HG03025 (cell line): ENCODE data around the gene TMEM203.

Experiments
- ATAC-seq: cut with Tn5 transposase; IDR thresholded peaks from one replicate; pipeline ENCODE4 v1.9.1; 2021; ENCODE audit warnings: mild to moderate bottlenecking, moderate library complexity; ENCODE audit not compliant: unreplicated experiment, low FRiP score

TMEM203 gene

DNA sequence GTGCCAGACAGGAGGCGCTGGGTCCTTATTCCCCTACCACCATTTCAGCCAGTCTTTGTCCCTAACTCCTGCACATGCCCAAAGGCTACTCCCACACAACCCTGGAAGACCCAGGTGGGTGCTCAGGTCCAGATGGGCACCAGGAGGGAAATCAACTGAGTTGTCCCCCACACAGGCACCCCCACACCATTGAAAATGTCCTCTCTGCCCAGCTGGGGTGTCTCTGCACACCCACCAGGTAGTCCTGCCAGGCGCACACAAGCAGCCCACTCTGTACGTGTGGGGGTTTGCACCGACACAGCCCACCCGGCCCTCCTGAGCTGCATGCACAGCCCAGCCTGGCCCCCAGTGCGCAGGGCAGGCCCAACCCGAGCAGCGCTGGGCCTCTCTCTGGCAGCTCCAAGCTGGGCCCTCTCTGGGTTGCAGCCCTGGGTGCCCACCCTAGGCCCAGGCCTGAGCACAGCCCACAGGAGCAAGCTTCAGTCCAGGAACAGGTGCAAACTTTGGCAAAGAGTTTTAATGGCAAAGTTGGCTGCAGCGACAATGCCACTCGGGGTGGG, 14.4 kb upstream of the TMEM203 start:
- no peak for ATAC-seq

DNA sequence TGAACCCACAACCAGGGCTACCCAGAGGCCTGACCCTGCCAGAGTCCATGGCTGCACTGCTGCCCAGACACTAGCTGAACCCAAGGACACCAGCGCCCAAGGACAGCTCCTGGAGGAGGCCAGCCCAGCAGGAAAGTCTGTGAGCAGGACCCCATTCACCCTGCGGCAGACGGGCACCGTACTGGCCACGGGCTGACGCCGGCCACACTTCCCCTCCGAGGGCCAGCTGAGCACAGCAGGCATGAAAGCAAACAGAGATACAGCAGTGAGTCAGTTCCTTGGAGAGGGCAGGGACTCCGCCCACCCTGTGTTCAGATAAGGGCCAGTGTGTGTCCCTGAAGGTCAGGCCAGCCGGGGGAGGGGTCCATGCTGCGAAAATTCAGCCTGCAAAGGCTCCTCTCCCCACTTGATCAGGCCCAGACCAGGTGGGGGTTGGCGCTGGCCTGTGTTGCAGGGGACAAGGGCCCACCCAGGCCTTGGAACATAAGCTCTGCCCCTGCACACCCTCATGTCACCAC, 13.4 kb upstream of the TMEM203 start:
- no peak for ATAC-seq

DNA sequence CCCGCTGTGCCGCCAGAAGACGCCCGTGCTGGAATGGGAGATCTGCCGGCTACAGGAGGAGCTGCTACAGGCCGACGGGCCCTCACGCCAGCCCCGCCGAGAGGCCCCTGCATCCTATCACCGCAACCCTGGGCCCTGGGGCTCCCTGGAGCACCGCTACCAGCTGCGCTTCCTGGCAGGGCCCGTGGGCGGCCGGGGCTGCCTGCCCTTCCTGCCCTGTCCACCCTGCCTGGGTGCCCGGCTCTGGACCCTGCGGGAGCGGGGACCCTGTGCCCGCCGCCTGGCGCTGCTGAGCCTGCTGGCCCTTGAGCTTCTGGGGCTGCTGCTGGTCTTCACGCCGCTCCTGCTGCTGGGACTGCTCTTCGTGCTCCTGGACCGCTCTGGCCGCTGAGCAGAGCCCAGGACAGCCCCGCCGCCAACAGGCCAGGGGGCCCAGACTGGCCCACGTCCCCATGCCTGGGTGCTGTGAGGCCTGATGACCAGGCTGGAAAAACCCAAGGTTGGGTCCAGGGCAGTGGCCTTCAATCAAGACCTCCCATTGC, 12.8 kb upstream of the TMEM203 start:
- no peak for ATAC-seq

DNA sequence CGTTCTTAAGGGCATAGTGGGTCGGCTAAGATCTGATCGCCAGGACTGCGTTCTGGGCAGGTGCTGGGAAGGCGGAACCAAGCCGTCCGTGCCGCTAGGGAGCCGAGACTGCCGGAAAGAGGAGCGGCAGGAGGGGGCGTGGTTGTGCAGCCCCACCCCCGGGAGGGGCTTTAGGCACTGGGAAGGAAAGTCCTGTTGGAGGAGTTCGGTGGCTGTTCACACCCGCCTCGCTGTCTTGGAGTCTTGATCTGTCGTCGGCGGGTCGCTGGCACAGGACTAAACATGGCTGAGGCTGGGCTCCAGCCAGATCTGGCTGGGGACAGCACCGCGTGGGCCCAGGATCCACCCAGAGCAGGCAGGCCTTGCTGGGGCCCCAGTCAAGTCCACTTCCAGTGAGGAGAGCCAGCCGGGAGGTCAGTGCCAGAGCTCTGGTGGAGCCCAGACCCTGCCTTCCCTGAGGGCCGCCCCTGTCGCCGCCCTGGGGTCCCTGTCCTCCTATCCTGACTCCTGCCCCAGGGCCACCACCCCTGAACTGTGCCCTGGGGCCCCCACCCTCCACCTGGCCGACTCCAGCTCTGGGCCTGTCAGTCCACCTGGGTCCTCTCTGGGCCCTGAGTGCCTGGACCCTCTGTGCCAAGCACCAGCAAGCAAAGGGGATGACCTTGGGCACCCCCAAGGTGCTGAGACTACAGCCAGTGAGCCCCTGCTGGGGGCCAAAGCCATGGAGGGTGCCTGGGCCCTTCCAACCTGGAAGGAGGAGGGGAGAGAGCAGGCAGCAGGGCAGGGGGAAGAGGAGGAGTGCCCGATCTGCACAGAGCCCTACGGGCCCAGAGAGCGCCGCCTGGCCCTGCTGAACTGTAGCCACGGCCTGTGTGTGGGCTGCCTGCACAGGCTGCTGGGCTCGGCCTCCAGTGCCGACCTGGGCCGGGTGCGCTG, 12.1 kb upstream of the TMEM203 start:
- ATAC-seq: no peak

- no peak for ATAC-seq
Measured at GRCh38 chr9:137216188-137216965, 10.9 kb upstream of the TMEM203 start.

- no peak for ATAC-seq
Measured at GRCh38 chr9:137215196-137215986, 9.9 kb upstream of the TMEM203 start.

- no peak for ATAC-seq
Measured at GRCh38 chr9:137214620-137215019, 9.2 kb upstream of the TMEM203 start.

DNA sequence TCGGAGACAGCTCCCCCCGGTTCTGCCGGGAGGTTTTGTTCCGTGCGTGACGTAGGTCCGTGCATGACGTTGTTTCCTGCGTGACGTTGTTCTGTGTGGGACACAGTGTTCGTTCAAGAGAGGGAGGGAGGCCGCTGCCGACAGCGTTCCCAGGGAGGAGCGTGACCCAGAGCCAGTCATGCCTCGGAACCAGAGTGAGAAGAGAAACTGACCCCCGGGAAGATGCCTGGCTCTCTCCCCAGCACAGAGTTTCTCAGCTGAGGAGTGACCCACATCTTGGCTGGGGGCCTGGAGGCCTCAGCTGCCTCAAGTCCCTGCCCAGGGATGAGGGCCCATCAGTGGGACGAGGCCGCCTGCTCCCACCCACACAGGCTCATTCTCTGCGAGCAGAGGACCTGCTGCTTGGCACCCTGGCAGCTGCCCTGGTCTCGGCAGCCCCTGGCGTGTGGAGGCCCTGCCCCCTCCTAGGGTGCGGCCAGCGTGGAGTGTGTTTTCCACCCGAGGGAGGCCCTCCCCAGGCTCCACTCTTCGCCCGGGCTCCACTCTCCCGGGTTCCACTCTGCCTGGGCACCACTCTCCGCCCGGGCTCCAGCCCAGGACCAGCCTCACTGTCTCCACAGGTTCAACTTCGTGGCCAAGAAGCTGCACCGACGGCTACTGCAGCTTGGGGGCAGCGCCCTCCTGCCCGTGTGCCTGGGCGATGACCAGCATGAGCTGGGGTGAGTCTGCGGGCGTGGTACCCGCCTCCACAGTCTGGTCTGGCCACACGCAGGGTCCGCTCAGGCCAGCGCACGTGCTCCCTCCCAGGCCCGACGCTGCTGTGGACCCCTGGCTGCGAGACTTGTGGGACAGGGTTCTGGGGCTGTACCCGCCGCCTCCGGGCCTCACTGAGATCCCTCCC, 8.0 kb upstream of the TMEM203 start:
- no peak for ATAC-seq

DNA sequence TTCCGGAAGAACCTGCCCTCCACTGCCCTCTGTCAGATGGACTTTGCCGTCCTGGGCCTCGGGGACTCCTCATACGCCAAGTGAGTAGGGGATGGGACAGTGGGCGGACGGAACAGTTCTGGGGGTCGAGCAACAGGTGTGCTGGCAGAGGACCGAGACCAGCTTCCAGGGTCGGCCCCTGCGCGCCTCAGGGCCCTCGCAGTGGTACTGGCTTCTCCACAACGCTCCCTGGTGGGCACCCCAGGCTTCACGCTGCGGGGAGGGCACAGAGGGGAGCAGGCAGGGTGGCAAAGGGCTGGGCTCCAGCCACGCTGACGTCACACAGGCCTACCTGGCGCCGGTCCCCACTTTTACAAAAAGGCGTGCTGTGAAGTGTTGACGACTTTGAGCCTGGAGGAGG, 7.1 kb upstream of the TMEM203 start:
- no peak for ATAC-seq

- ATAC-seq: no peak
Measured at GRCh38 chr9:137211532-137211931, 6.1 kb upstream of the TMEM203 start.

- ATAC-seq: no peak
Measured at GRCh38 chr9:137206602-137207001, 1.2 kb upstream of the TMEM203 start.

GRCh38 chr9:137204731-137205125, 720 bp downstream of the TMEM203 start:
- ATAC-seq: no peak

DNA sequence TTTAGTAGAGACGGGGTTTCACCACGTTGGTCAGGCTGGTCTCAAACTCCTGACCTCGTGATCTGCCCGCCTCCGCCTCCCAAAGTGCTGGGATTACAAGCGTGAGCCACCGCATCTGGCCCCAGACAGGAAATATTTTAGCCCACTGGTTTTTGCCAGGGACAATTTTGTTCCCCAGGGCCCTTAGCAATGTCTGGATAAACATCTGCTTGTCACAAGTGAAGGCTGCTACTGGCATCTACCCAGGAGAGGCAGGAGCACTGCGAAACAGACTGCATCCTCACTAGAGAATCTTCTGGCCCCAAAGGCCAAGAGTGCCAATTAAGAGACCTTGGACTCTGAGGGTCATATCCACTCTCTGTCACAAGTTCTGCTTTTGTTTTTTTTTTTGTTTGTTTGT, 2.5 kb downstream of the TMEM203 start:
- ATAC-seq: no peak

DNA sequence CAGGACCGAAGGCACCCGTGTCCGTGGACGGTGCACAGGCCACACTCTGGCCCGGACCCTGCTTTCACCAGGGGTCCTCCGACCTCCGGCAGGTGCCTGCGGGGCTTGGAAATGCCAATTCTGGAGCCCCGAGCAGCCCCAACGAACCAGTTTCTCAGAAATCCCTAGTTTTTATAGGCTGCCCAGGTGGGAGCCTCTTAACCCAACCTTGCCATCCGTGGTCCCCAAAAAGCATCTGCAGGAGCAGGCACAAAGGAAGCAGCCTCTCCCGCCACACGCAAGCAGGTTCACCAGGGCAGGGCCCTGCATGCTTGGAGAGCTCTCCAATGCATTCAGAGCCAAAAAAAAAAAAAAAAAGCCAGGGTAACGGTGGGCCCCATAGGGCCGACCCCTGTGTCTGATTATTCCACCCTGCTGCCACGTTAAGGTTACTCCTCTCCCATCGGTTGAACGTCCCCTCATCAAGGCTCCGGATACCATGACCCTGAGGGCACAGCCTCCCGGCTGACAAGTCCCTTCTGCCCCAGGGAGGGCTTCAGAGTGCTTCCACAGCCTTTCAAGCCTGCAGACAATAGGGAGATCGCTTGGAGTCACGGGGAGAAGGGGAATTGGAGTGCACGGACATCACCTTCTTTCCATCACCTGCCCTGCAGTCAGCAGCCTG, 4.1 kb downstream of the TMEM203 start:
- ATAC-seq: no peak

DNA sequence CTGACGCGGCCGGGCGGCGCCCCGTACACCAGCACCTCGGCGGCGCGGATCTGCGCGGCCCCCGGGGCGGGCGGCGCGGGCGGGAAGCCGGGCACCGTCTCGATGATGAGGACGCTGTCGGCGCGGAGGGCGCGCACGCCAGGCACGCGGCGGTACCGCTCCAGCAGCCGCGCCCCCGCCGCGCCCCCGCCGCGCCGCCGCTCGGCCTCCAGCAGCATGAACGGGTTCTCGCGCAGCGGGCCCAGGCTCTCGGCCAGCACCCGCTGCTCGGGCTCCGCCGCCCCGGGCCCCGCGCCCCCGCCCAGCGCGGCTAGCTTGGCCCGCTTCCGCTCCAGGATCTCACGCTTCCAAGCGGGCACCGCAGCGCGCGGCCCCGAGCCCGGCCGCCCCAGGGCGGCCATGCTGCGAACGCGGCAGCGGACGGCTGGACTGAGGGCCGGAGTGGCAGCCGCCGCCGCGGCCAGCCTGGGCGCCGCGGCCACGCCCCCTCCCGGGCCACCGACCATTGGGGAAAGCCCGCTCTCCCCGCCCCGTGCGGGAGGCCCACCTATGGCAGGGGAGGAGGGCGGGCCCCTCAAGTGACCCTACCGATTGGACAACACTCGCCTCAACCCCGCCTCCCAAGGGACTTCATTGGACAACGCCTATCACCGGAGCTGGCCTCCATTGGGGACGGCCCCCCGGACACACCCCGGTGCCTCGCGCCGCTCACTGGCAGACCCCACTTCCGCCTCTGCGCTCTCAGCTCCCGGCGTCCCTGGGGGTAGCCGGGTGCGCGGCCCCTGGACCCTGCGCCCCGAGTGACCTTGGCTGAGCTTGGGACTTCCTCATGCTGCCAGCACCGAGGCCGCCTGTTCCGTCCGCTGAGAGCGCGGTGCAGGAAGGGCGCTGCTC, 4.9 kb downstream of the TMEM203 start, which contains the start of gene TPRN:
TPRN (minus strand) TSS at position 431 of the 894 bp plus-strand sequence; CDS start at position 401, 30 bp downstream.
- peak; percentile 73 for ATAC-seq

DNA sequence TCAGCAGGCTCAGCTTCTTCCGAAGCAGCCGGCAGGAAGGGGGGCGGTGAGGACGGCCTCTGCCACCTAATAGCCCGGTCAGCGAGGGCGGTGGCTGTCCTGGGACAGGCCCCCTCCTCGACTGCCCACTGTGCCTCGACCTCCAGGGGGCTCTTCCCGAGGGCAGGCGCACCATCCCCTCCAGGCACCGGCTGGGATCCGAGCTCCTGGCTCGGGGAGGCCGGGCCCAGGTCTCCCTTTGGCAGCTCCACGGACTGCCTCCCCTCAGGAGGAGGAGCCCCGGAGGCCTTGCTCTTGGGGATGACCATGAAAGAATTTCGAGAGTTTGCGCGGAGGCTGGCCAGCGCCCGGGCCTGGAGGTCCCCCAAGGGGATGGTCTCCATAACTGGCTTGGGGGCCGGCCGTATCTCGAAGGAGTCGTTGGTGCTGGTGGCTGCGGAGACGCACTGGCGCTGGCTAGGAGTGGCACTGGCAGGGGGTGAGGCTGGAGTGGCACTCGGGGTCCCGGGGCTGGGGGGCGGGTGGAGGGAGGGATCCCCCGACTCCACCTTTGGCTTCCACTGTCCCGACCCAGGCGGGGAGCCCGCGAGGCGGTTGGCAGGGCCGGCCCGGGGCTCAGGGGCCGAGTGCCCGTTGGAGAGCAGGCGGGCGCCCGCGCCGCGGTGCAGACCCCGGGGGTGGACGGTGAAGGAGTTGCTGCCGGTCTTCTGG, 5.9 kb downstream of the TMEM203 start:
- ATAC-seq: no peak

- no peak for ATAC-seq
Measured at GRCh38 chr9:137198902-137199283, 6.6 kb downstream of the TMEM203 start.
